GM23338 (cell line): Measurements from ENCODE around the gene TRHDE. TPM values are rescaled to one million over a fixed set of nuclear protein-coding genes. Genes with fewer than 3 reads are reported as not detected.

ENCODE experiments used
- ATAC-seq: fragments of 200-7000 bp; cut with Tn5 transposase; 3 replicates; pipeline ENCODE4 v1.9.1; 2020
- DNase-seq: peaks from one replicate; pipeline ENCODE4 v3.0.0-alpha.2; 2015; ENCODE audit warnings: low spot score
- H2AFZ ChIP-seq: fragments of 200-600 bp; sonication (generic); 2 replicates; pipeline ENCODE4 v1.8.0; 2016; ENCODE audit warnings: antibody characterized with exemption, mild to moderate bottlenecking, moderate library complexity
- H3F3A ChIP-seq: fragments of 200-600 bp; sonication (generic); replicated peaks from 2 replicates; pipeline ENCODE4 v1.8.0; 2017; ENCODE audit warnings: antibody characterized with exemption, mixed run types, low read depth
- H3K27ac ChIP-seq: fragments of 200-600 bp; sonication (generic); 2 replicates; pipeline ENCODE4 v1.6.1; 2016; ENCODE audit warnings: low read depth
- H3K27me3 ChIP-seq: fragments of 200-600 bp; sonication (generic); 2 replicates; pipeline ENCODE4 v1.8.0; 2016; ENCODE audit warnings: mild to moderate bottlenecking, mixed run types, moderate library complexity; ENCODE audit not compliant: insufficient read depth
- H3K36me3 ChIP-seq: fragments of 200-600 bp; sonication (generic); 2 replicates; pipeline ENCODE4 v1.8.0; 2016; ENCODE audit warnings: mild to moderate bottlenecking; ENCODE audit not compliant: insufficient read depth
- H3K4me1 ChIP-seq: fragments of 200-600 bp; sonication (generic); 2 replicates; pipeline ENCODE4 v1.8.0; 2016; ENCODE audit warnings: mild to moderate bottlenecking, moderate library complexity; ENCODE audit not compliant: insufficient read depth
- H3K4me2 ChIP-seq: fragments of 200-600 bp; sonication (generic); 2 replicates; pipeline ENCODE4 v1.7.1; 2017; ENCODE audit warnings: mixed run types
- H3K4me3 ChIP-seq: fragments of 200-600 bp; sonication (generic); 2 replicates; pipeline ENCODE4 v1.6.1; 2016; ENCODE audit warnings: mixed run types
- H3K79me2 ChIP-seq: fragments of 200-600 bp; sonication (generic); replicated peaks from 2 replicates; pipeline ENCODE4 v1.8.0; 2017; ENCODE audit warnings: mild to moderate bottlenecking; ENCODE audit not compliant: insufficient read depth
- H3K9me2 ChIP-seq: fragments of 200-600 bp; sonication (generic); 2 replicates; pipeline ENCODE4 v1.8.0; 2017; ENCODE audit not compliant: insufficient read depth
- H4K20me1 ChIP-seq: fragments of 200-600 bp; sonication (generic); replicated peaks from 2 replicates; pipeline ENCODE4 v1.8.0; 2017; ENCODE audit warnings: mild to moderate bottlenecking; ENCODE audit not compliant: insufficient read depth
- H3K27ac Mint-ChIP-seq: 2 replicates; pipeline ENCODE4 v1.8.0; 2020; ENCODE audit warnings: inconsistent platforms, mild to moderate bottlenecking, moderate library complexity, mixed read lengths
- H3K27me3 Mint-ChIP-seq: 3 replicates; pipeline ENCODE4 v1.8.0; 2022; ENCODE audit warnings: low read depth, mild to moderate bottlenecking, moderate library complexity, mixed read lengths, inconsistent platforms; ENCODE audit not compliant: insufficient read depth, poor library complexity
- H3K36me3 Mint-ChIP-seq: 3 replicates; pipeline ENCODE4 v1.8.0; 2021; ENCODE audit warnings: low read depth, mild to moderate bottlenecking, inconsistent platforms, moderate library complexity, mixed read lengths
- H3K4me1 Mint-ChIP-seq: 3 replicates; pipeline ENCODE4 v1.8.0; 2020; ENCODE audit warnings: mild to moderate bottlenecking, inconsistent platforms, mixed read lengths
- H3K4me3 Mint-ChIP-seq: 3 replicates; pipeline ENCODE4 v1.8.0; 2021; ENCODE audit warnings: moderate library complexity, mild to moderate bottlenecking, inconsistent platforms, mixed read lengths
- H3K9me3 Mint-ChIP-seq: 3 replicates; pipeline ENCODE4 v1.8.0; 2020; ENCODE audit warnings: moderate library complexity, mild to moderate bottlenecking, inconsistent platforms, mixed read lengths
- EZH2 ChIP-seq: fragments of 200-600 bp; sonication (generic); IDR thresholded peaks from one replicate; pipeline ENCODE4 v1.8.0; 2017; ENCODE audit warnings: antibody characterized with exemption, mild to moderate bottlenecking, low read depth; ENCODE audit not compliant: unreplicated experiment
- EZH2phosphoT487 ChIP-seq: fragments of 200-600 bp; sonication (generic); IDR thresholded peaks from one replicate; pipeline ENCODE4 v1.8.1; 2018; ENCODE audit warnings: antibody characterized with exemption; ENCODE audit not compliant: unreplicated experiment
- POLR2AphosphoS5 ChIP-seq: IDR thresholded peaks from 2 replicates; pipeline ENCODE4 v1.6.1; 2016; ENCODE audit warnings: antibody characterized with exemption, low read depth
- ZNF114 ChIP-seq: fragments of 250-450 bp; sonication (Bioruptor Pico); IDR thresholded peaks from 2 replicates; pipeline ENCODE4 v1.5.0; 2020; ENCODE audit warnings: mild to moderate bottlenecking, moderate library complexity
- ZNF331 ChIP-seq: fragments of 250-450 bp; sonication (Bioruptor Pico); IDR thresholded peaks from 2 replicates; pipeline ENCODE4 v1.5.0; 2020; ENCODE audit warnings: low read depth, mild to moderate bottlenecking, moderate library complexity
- polyA plus RNA-seq: library from polyadenylated mRNA; unstranded; fragments of >200 nt; fragmentation: Nextera tagmentation; extraction: Ambion mirVana; gene quantifications from 2 replicates; pipeline ENCODE4 v1.2.1, GENCODE V29; 2016
- total RNA-seq: library from RNA; depleted of rRNA; stranded (reverse); fragments of >200 nt; shearing (Covaris generic); gene quantifications from 2 replicates; pipeline ENCODE4 v1.2.3, GENCODE V29; 2014
- TF ChIP-seq, protein P1 (sequence below): IDR thresholded peaks from 2 replicates; pipeline ENCODE4 v1.6.1; 2016; ENCODE audit warnings: antibody characterized with exemption
- TF ChIP-seq, protein P2 (sequence below): IDR thresholded peaks from one replicate; pipeline ENCODE4 v1.6.1; 2018; ENCODE audit warnings: antibody characterized with exemption; ENCODE audit not compliant: unreplicated experiment
- TF ChIP-seq, protein P3 (sequence below): fragments of 250-450 bp; sonication (Bioruptor Pico); IDR thresholded peaks from 2 replicates; pipeline ENCODE4 v1.5.0; 2020; ENCODE audit warnings: mild to moderate bottlenecking, moderate library complexity

TRHDE gene
- total and polyA plus RNA-seq, 2 experiments from 2014 or later, result 1.3 to 7.7 TPM

DNA sequence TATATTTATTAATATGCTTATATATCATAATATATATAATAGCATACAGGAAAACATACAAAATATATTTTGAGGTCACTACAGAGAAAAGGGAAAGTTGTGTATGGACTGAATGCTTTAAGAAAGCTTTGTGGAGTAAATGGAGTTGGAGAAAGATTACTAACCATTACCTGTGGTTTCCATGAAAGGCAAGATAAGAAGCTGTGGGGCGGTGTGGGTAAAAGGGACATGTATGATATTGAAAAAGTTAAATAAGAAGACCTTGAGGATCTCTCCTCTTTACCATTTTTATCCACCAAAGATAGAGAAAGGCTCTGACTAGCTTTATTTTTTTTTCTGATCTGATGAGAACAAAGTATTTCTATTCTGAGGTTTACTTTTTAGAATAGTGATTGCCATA lies 404.4 kb downstream of the TRHDE start:
- H3K4me1 ChIP-seq, result peaks cover 7% of the 10 kb centered on the region
- no peak overlapping the region for H3K4me2 ChIP-seq
- ATAC-seq (no peak), DNase-seq (no peak)
- no peak overlapping the region for H3K4me3 ChIP-seq
- Mint-ChIP-seq H3K4me1 (peaks cover 24% of the 10 kb centered on the region), H3K4me3 (no peak overlapping the region), H3K27ac (no peak overlapping the region), H3K9me3 (no peaks in the 10 kb centered on the region), H3K36me3 (no peaks in the 10 kb centered on the region), H3K27me3 (peaks cover 2% of the 10 kb centered on the region)
- no peaks in the 10 kb centered on the region for H4K20me1 ChIP-seq
- no peak overlapping the region for H2AFZ ChIP-seq
- TF ChIP-seq ZNF114 (no peak), EZH2phosphoT487 (no peak)
- TF ChIP-seq, protein P1, sequence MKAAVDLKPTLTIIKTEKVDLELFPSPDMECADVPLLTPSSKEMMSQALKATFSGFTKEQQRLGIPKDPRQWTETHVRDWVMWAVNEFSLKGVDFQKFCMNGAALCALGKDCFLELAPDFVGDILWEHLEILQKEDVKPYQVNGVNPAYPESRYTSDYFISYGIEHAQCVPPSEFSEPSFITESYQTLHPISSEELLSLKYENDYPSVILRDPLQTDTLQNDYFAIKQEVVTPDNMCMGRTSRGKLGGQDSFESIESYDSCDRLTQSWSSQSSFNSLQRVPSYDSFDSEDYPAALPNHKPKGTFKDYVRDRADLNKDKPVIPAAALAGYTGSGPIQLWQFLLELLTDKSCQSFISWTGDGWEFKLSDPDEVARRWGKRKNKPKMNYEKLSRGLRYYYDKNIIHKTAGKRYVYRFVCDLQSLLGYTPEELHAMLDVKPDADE, result no peak
- no peaks in the 10 kb centered on the region for H3K9me2 ChIP-seq
- no peak overlapping the region for H3K27ac ChIP-seq
- no peaks in the 10 kb centered on the region for H3F3A ChIP-seq
- no peaks in the 10 kb centered on the region for H3K27me3 ChIP-seq
- no peaks in the 10 kb centered on the region for H3K79me2 ChIP-seq
- no peaks in the 10 kb centered on the region for H3K36me3 ChIP-seq

DNA sequence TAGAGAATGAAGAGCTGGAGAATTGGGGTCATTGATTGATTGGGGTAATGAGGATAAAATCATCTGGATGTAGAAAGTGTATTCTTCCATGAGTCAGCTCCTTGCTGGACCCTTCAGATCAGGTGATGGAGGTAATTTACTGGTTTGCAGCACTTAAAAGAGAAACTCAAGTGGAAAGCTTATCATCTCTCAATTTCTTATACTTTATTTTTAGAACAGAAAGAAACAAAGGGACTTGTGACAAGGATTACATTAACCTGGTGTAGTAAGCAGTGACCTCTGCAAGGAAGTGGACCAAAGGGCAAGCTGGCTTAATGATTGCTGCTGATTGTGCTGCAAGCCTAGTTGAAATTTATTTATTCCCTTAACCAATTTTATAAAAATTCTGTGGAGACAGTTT lies 405.0 kb downstream of the TRHDE start:
- Histone ChIP-seq H3K79me2 (no peaks in the 10 kb centered on the region), H3K27me3 (no peaks in the 10 kb centered on the region), H3K27ac (no peak overlapping the region), H3K36me3 (no peaks in the 10 kb centered on the region), H3K9me2 (no peaks in the 10 kb centered on the region), H4K20me1 (no peaks in the 10 kb centered on the region), H2AFZ (peak overlapping the region; percentile 38; the same call in 1 of the 2 replicates), H3K4me2 (no peak overlapping the region), H3K4me1 (peaks cover 7% of the 10 kb centered on the region), H3F3A (no peaks in the 10 kb centered on the region), H3K4me3 (no peak overlapping the region)
- peaks cover 2% of the 10 kb centered on the region for H3K27me3 Mint-ChIP-seq
- H3K4me3 Mint-ChIP-seq, result no peak overlapping the region
- peaks cover 26% of the 10 kb centered on the region for H3K4me1 Mint-ChIP-seq
- H3K36me3 Mint-ChIP-seq, result no peaks in the 10 kb centered on the region
- no peak for DNase-seq
- no peak for ATAC-seq
- TF ChIP-seq, protein P2, sequence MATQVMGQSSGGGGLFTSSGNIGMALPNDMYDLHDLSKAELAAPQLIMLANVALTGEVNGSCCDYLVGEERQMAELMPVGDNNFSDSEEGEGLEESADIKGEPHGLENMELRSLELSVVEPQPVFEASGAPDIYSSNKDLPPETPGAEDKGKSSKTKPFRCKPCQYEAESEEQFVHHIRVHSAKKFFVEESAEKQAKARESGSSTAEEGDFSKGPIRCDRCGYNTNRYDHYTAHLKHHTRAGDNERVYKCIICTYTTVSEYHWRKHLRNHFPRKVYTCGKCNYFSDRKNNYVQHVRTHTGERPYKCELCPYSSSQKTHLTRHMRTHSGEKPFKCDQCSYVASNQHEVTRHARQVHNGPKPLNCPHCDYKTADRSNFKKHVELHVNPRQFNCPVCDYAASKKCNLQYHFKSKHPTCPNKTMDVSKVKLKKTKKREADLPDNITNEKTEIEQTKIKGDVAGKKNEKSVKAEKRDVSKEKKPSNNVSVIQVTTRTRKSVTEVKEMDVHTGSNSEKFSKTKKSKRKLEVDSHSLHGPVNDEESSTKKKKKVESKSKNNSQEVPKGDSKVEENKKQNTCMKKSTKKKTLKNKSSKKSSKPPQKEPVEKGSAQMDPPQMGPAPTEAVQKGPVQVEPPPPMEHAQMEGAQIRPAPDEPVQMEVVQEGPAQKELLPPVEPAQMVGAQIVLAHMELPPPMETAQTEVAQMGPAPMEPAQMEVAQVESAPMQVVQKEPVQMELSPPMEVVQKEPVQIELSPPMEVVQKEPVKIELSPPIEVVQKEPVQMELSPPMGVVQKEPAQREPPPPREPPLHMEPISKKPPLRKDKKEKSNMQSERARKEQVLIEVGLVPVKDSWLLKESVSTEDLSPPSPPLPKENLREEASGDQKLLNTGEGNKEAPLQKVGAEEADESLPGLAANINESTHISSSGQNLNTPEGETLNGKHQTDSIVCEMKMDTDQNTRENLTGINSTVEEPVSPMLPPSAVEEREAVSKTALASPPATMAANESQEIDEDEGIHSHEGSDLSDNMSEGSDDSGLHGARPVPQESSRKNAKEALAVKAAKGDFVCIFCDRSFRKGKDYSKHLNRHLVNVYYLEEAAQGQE, result no peak
- TF ChIP-seq EZH2phosphoT487 (no peak), POLR2AphosphoS5 (no peak), ZNF331 (CRISPR knock-in tag) (no peak), EZH2 (no peak)
- TF ChIP-seq, protein P3, sequence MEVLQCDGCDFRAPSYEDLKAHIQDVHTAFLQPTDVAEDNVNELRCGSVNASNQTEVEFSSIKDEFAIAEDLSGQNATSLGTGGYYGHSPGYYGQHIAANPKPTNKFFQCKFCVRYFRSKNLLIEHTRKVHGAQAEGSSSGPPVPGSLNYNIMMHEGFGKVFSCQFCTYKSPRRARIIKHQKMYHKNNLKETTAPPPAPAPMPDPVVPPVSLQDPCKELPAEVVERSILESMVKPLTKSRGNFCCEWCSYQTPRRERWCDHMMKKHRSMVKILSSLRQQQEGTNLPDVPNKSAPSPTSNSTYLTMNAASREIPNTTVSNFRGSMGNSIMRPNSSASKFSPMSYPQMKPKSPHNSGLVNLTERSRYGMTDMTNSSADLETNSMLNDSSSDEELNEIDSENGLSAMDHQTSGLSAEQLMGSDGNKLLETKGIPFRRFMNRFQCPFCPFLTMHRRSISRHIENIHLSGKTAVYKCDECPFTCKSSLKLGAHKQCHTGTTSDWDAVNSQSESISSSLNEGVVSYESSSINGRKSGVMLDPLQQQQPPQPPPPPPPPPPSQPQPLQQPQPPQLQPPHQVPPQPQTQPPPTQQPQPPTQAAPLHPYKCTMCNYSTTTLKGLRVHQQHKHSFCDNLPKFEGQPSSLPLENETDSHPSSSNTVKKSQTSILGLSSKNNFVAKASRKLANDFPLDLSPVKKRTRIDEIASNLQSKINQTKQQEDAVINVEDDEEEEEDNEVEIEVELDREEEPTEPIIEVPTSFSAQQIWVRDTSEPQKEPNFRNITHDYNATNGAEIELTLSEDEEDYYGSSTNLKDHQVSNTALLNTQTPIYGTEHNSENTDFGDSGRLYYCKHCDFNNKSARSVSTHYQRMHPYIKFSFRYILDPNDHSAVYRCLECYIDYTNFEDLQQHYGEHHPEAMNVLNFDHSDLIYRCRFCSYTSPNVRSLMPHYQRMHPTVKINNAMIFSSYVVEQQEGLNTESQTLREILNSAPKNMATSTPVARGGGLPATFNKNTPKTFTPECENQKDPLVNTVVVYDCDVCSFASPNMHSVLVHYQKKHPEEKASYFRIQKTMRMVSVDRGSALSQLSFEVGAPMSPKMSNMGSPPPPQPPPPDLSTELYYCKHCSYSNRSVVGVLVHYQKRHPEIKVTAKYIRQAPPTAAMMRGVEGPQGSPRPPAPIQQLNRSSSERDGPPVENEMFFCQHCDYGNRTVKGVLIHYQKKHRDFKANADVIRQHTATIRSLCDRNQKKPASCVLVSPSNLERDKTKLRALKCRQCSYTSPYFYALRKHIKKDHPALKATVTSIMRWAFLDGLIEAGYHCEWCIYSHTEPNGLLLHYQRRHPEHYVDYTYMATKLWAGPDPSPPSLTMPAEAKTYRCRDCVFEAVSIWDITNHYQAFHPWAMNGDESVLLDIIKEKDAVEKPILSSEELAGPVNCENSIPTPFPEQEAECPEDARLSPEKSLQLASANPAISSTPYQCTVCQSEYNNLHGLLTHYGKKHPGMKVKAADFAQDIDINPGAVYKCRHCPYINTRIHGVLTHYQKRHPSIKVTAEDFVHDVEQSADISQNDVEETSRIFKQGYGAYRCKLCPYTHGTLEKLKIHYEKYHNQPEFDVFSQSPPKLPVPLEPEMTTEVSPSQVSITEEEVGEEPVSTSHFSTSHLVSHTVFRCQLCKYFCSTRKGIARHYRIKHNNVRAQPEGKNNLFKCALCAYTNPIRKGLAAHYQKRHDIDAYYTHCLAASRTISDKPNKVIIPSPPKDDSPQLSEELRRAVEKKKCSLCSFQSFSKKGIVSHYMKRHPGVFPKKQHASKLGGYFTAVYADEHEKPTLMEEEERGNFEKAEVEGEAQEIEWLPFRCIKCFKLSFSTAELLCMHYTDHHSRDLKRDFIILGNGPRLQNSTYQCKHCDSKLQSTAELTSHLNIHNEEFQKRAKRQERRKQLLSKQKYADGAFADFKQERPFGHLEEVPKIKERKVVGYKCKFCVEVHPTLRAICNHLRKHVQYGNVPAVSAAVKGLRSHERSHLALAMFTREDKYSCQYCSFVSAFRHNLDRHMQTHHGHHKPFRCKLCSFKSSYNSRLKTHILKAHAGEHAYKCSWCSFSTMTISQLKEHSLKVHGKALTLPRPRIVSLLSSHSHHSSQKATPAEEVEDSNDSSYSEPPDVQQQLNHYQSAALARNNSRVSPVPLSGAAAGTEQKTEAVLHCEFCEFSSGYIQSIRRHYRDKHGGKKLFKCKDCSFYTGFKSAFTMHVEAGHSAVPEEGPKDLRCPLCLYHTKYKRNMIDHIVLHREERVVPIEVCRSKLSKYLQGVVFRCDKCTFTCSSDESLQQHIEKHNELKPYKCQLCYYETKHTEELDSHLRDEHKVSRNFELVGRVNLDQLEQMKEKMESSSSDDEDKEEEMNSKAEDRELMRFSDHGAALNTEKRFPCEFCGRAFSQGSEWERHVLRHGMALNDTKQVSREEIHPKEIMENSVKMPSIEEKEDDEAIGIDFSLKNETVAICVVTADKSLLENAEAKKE, result no peak
- no peak overlapping the region for H3K27ac Mint-ChIP-seq
- H3K9me3 Mint-ChIP-seq, result no peaks in the 10 kb centered on the region
